HepG2 (cell line): Measurements from ENCODE around the gene SYTL5. TPM values are rescaled to one million over a fixed set of nuclear protein-coding genes. Genes with fewer than 3 reads are reported as not detected.

Experiments used
- ATAC-seq: fragments of 200-7000 bp; cut with Tn5 transposase; 3 replicates; pipeline ENCODE4 v1.9.1; 2020; ENCODE audit warnings: mild to moderate bottlenecking, moderate library complexity
- BruUV-seq: library from RNA; stranded (reverse); fragments of 400-500 nt; replicated peaks from 2 replicates; lab custom pipeline; 2021; lab: Mats Ljungman, UMichigan
- CTCF ChIA-PET: fragments of 300-600 bp; formaldehyde crosslinking; extraction: SDS; loops from one replicate; lab custom pipeline; 2021; ENCODE audit warnings: low total read pairs, inconsistent platforms, low intra/inter-chr PET ratio; lab: Yijun Ruan, JAX
- POLR2A ChIA-PET: fragments of 350-600 bp; sonication (Branson Sonifier 250); formaldehyde crosslinking; loops from one replicate; lab custom pipeline; 2020; ENCODE audit warnings: antibody characterized with exemption, inconsistent platforms; lab: Yijun Ruan, JAX
- DNase-seq: peaks from one replicate; pipeline ENCODE4 v3.0.0-alpha.2; 2015; ENCODE audit warnings: low spot score
- FAIRE-seq: peaks from 3 replicates; lab custom pipeline; 2011; peaks lifted over from hg19 to GRCh38; lab: Jason Lieb, UNC
- H2AFZ ChIP-seq: one replicate; pipeline ENCODE4 v1.6.1; 2011; ENCODE audit warnings: low read length, inconsistent platforms
- H3K27ac ChIP-seq: fragments of 300-600 bp; 3 replicates; pipeline ENCODE4 v1.8.0; 2011; ENCODE audit warnings: mixed run types, mild to moderate bottlenecking, mixed read lengths, low read length, inconsistent platforms; ENCODE audit not compliant: insufficient read depth; ENCODE audit errors: extremely low read length
- H3K27me3 ChIP-seq, 2 experiments: fragments of 200-600 bp in 1 of 2; 2 replicates in 1 of 2; 3 replicates in 1 of 2; pipeline versions ENCODE4 v1.6.0 to v1.8.0; 2011; ENCODE audit warnings: low read length in 2 of 2, mild to moderate bottlenecking in 2 of 2, moderate library complexity in 2 of 2, inconsistent platforms in 1 of 2; ENCODE audit not compliant: insufficient read depth in 2 of 2, control insufficient read depth in 1 of 2
- H3K36me3 ChIP-seq, 2 experiments: fragments of 200-600 bp in 1 of 2; replicated peaks in 1 of 2; 2 replicates in 1 of 2; 3 replicates in 1 of 2; pipeline versions ENCODE4 v1.5.1 to v1.8.0; 2011; ENCODE audit warnings: low read length in 2 of 2, inconsistent platforms in 1 of 2; ENCODE audit not compliant: insufficient read depth in 2 of 2, control insufficient read depth in 1 of 2
- H3K4me1 ChIP-seq: 2 replicates; pipeline ENCODE4 v1.5.1; 2012; ENCODE audit warnings: low read length, inconsistent platforms; ENCODE audit not compliant: insufficient read depth
- H3K4me2 ChIP-seq: 2 replicates; pipeline ENCODE4 v1.6.0; 2011; ENCODE audit warnings: low read depth, low read length, inconsistent platforms
- H3K4me3 ChIP-seq, 3 experiments: fragments of 200-600 bp in 1 of 3; sonication (generic), shearing (Covaris generic) in 1 of 3; replicated peaks in 1 of 3; 2 replicates each; pipeline ENCODE4 v1.5.1; 2011 to 2016; ENCODE audit warnings: low read length in 3 of 3, inconsistent platforms in 2 of 3, low read depth in 2 of 3, mild to moderate bottlenecking in 2 of 3, control low read depth in 1 of 3, mixed read lengths in 1 of 3; ENCODE audit not compliant: insufficient read depth in 1 of 3
- H3K79me2 ChIP-seq: one replicate; pipeline ENCODE4 v1.6.1; 2011; ENCODE audit warnings: low read length, inconsistent platforms; ENCODE audit not compliant: insufficient read depth
- H3K9ac ChIP-seq: 2 replicates; pipeline ENCODE4 v1.6.0; 2011; ENCODE audit warnings: mild to moderate bottlenecking, low read depth, low read length, inconsistent platforms; ENCODE audit not compliant: insufficient read depth
- H3K9me3 ChIP-seq: 2 replicates; pipeline ENCODE4 v1.5.1; 2012; ENCODE audit warnings: mild to moderate bottlenecking, low read length
- H4K20me1 ChIP-seq: 2 replicates; pipeline ENCODE4 v1.6.0; 2011; ENCODE audit warnings: inconsistent platforms, mild to moderate bottlenecking, low read length, moderate library complexity; ENCODE audit not compliant: insufficient read depth
- ERF ChIP-seq: IDR thresholded peaks from 2 replicates; pipeline ENCODE4 v1.6.1; 2018; ENCODE audit warnings: missing biosample characterization, missing genetic modification reagents
- HNRNPK ChIP-seq: fragments of 200-400 bp; formaldehyde crosslinking; IDR thresholded peaks from 2 replicates; pipeline ENCODE4 v1.6.1; 2018; ENCODE audit warnings: low read length, low read depth, moderate library complexity, mild to moderate bottlenecking; ENCODE audit not compliant: poor library complexity, severe bottlenecking
- KAT2B ChIP-seq: fragments of 150-350 bp; IDR thresholded peaks from 2 replicates; pipeline ENCODE4 v1.6.1; 2014; ENCODE audit warnings: low read depth, low read length, borderline replicate concordance
- ONECUT2 ChIP-seq: sonication (generic); formaldehyde crosslinking; IDR thresholded peaks from 2 replicates; pipeline ENCODE4 v1.4.0; 2020; ENCODE audit warnings: missing genetic modification reagents
- ZBTB7B ChIP-seq: sonication (generic); formaldehyde crosslinking; IDR thresholded peaks from 2 replicates; pipeline ENCODE4 v1.4.0; 2020; ENCODE audit warnings: missing genetic modification reagents
- ZNF678 ChIP-seq: sonication (generic); formaldehyde crosslinking; IDR thresholded peaks from 2 replicates; pipeline ENCODE4 v1.4.0; 2020; ENCODE audit warnings: mild to moderate bottlenecking, missing genetic modification reagents
- in situ Hi-C: cut with HindIII; loops from 2 replicates; pipeline ENCODE4 v1.10.0; 2017; ENCODE audit warnings: low pct_unique_long_range_greater_than_20kb; ENCODE audit not compliant: extremely low pct_ligation_motif_present
- intact Hi-C: fragments of 100-400 bp; cut with micrococcal nuclease; formaldehyde crosslinking; loops from one replicate; pipeline ENCODE4 v1.10.0; 2022; ENCODE audit not compliant: unreplicated experiment
- polyA plus RNA-seq, 8 experiments: library from polyadenylated mRNA; depleted of rRNA in 3 of 8; stranded (reverse) in 7 of 8; unstranded in 1 of 8; fragments of >200 nt; fragmentation: Illumina TruSeq in 4 of 8; extraction: Trizol in 4 of 8; gene quantifications; 2 replicates each; pipeline versions ENCODE4 v1.2.1 to v1.2.3, GENCODE V29; 2011 to 2016; ENCODE audit warnings: low read depth in 4 of 8, missing spikeins in 1 of 8, mixed read lengths in 1 of 8; ENCODE audit not compliant: insufficient read depth in 1 of 8
- total RNA-seq, 5 experiments: library from RNA; depleted of rRNA; stranded (reverse); fragments of >200 nt; fragmentation: Illumina TruSeq; extraction: Trizol; gene quantifications; 2 replicates each; pipeline ENCODE4 v1.2.3, GENCODE V29; 2016; ENCODE audit warnings: low read depth in 1 of 5
- TF ChIP-seq, protein P1 (sequence below): sonication (generic); formaldehyde crosslinking; IDR thresholded peaks from 2 replicates; pipeline ENCODE4 v1.4.0; 2020; ENCODE audit warnings: missing genetic modification reagents, borderline replicate concordance
- TF ChIP-seq, protein P2 (sequence below): IDR thresholded peaks from 2 replicates; pipeline ENCODE4 v1.6.1; 2016; ENCODE audit warnings: missing compliant biosample characterization, missing genetic modification reagents, borderline replicate concordance
- TF ChIP-seq, protein P3 (sequence below): sonication (generic); formaldehyde crosslinking; IDR thresholded peaks from 2 replicates; pipeline ENCODE4 v1.5.1; 2020; ENCODE audit warnings: mild to moderate bottlenecking, moderate library complexity, missing genetic modification reagents
- TF ChIP-seq, protein P4 (sequence below): sonication (generic); formaldehyde crosslinking; IDR thresholded peaks from 2 replicates; pipeline ENCODE4 v1.5.0; 2020; ENCODE audit warnings: mild to moderate bottlenecking, low read depth, missing genetic modification reagents, borderline replicate concordance
- TF ChIP-seq, protein P5 (sequence below): sonication (generic); formaldehyde crosslinking; IDR thresholded peaks from 2 replicates; pipeline ENCODE4 v1.5.0; 2020; ENCODE audit warnings: missing genetic modification reagents
- TF ChIP-seq, protein P6 (sequence below): sonication (generic); formaldehyde crosslinking; IDR thresholded peaks from 2 replicates; pipeline ENCODE4 v1.4.0; 2020; ENCODE audit warnings: mild to moderate bottlenecking, missing genetic modification reagents

Gene SYTL5
- total and polyA plus RNA-seq, 2 of the 13 experiments (the other 11 are each of a cell fraction or from before 2014, with no cell fraction given): not detected

DNA sequence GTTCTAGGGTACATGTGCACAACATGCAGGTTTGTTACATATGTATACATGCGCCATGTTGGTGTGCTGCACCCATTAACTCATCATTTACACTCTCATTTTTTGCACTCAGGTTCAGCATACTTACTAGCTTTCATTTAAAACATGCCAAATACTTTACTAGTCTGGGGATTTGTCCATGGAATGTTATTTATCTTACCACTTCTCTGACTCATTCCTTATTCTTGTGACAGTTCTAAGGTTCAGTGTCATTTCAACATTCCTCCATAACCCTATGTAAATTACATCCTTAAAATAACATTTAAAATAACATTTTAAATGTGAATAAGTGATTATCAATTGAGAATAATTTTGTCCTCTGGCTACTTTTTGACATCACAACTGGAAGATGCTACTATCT is 19.5 kb upstream of the SYTL5 start (continued):
- TF ChIP-seq, protein P1, sequence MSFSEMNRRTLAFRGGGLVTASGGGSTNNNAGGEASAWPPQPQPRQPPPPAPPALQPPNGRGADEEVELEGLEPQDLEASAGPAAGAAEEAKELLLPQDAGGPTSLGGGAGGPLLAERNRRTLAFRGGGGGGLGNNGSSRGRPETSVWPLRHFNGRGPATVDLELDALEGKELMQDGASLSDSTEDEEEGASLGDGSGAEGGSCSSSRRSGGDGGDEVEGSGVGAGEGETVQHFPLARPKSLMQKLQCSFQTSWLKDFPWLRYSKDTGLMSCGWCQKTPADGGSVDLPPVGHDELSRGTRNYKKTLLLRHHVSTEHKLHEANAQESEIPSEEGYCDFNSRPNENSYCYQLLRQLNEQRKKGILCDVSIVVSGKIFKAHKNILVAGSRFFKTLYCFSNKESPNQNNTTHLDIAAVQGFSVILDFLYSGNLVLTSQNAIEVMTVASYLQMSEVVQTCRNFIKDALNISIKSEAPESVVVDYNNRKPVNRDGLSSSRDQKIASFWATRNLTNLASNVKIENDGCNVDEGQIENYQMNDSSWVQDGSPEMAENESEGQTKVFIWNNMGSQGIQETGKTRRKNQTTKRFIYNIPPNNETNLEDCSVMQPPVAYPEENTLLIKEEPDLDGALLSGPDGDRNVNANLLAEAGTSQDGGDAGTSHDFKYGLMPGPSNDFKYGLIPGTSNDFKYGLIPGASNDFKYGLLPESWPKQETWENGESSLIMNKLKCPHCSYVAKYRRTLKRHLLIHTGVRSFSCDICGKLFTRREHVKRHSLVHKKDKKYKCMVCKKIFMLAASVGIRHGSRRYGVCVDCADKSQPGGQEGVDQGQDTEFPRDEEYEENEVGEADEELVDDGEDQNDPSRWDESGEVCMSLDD (CRISPR knock-in tag): no peak
- TF ChIP-seq ERF (CRISPR knock-in tag): no peak
- TF ChIP-seq, protein P2, sequence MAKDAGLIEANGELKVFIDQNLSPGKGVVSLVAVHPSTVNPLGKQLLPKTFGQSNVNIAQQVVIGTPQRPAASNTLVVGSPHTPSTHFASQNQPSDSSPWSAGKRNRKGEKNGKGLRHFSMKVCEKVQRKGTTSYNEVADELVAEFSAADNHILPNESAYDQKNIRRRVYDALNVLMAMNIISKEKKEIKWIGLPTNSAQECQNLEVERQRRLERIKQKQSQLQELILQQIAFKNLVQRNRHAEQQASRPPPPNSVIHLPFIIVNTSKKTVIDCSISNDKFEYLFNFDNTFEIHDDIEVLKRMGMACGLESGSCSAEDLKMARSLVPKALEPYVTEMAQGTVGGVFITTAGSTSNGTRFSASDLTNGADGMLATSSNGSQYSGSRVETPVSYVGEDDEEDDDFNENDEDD (CRISPR knock-in tag): no peak

DNA sequence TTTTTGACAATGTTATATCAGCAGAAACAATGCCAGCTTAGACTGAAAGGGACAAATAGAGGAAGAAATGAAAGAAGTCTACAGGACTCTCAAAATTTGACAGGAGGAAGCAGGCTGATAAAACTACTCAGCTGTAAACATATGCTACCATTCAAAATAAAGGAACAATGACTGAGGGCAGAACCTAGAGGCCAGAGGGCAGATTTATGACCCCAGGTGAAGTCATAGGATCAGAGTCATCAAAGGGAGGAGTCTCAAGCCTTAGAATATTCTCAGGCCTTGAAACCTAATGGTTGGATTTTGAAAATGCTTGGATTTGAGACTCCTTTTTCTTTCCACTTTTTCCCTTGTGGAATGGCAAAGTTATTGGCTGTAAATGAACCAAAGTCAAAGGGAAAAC is 17.0 kb upstream of the SYTL5 start:
- ChIA-PET CTCF (no interaction called here), POLR2A (no interaction called here)
- H3K4me1 ChIP-seq: peaks cover 12% of the 10 kb centered on the region; the same call in 1 of the 2 replicates
- no peak overlapping the region for H3K4me2 ChIP-seq
- H3K27me3 ChIP-seq: no peaks in the 10 kb centered on the region
- H3K79me2 ChIP-seq: no peaks in the 10 kb centered on the region
- no peak overlapping the region for H3K4me3 ChIP-seq
- no TSS peak for BruUV-seq
- ATAC-seq: no peak
- in situ Hi-C loops (no loop called here), intact Hi-C loops (no loop called here)
- no peak for DNase-seq
- H2AFZ ChIP-seq: no peak overlapping the region
- H3K9ac ChIP-seq: no peak overlapping the region
- H3K9me3 ChIP-seq: no peaks in the 10 kb centered on the region
- no peak overlapping the region for H3K27ac ChIP-seq
- no peaks in the 10 kb centered on the region for H4K20me1 ChIP-seq
- FAIRE-seq: no peak
- H3K36me3 ChIP-seq: no peaks in the 10 kb centered on the region
- no peak for TF ChIP-seq ONECUT2 (CRISPR knock-in tag)
- TF ChIP-seq, protein P3, sequence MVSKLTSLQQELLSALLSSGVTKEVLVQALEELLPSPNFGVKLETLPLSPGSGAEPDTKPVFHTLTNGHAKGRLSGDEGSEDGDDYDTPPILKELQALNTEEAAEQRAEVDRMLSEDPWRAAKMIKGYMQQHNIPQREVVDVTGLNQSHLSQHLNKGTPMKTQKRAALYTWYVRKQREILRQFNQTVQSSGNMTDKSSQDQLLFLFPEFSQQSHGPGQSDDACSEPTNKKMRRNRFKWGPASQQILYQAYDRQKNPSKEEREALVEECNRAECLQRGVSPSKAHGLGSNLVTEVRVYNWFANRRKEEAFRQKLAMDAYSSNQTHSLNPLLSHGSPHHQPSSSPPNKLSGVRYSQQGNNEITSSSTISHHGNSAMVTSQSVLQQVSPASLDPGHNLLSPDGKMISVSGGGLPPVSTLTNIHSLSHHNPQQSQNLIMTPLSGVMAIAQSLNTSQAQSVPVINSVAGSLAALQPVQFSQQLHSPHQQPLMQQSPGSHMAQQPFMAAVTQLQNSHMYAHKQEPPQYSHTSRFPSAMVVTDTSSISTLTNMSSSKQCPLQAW: no peak
- TF ChIP-seq HNRNPK: no peak
- TF ChIP-seq, protein P4, sequence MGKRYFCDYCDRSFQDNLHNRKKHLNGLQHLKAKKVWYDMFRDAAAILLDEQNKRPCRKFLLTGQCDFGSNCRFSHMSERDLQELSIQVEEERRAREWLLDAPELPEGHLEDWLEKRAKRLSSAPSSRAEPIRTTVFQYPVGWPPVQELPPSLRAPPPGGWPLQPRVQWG: no peak
- no peak for TF ChIP-seq ZBTB7B (CRISPR knock-in tag)
- TF ChIP-seq KAT2B: no peak
- no peak for TF ChIP-seq ZNF678 (CRISPR knock-in tag)
- TF ChIP-seq, protein P5, sequence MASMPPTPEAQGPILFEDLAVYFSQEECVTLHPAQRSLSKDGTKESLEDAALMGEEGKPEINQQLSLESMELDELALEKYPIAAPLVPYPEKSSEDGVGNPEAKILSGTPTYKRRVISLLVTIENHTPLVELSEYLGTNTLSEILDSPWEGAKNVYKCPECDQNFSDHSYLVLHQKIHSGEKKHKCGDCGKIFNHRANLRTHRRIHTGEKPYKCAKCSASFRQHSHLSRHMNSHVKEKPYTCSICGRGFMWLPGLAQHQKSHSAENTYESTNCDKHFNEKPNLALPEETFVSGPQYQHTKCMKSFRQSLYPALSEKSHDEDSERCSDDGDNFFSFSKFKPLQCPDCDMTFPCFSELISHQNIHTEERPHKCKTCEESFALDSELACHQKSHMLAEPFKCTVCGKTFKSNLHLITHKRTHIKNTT (CRISPR knock-in tag): no peak
- TF ChIP-seq, protein P6, sequence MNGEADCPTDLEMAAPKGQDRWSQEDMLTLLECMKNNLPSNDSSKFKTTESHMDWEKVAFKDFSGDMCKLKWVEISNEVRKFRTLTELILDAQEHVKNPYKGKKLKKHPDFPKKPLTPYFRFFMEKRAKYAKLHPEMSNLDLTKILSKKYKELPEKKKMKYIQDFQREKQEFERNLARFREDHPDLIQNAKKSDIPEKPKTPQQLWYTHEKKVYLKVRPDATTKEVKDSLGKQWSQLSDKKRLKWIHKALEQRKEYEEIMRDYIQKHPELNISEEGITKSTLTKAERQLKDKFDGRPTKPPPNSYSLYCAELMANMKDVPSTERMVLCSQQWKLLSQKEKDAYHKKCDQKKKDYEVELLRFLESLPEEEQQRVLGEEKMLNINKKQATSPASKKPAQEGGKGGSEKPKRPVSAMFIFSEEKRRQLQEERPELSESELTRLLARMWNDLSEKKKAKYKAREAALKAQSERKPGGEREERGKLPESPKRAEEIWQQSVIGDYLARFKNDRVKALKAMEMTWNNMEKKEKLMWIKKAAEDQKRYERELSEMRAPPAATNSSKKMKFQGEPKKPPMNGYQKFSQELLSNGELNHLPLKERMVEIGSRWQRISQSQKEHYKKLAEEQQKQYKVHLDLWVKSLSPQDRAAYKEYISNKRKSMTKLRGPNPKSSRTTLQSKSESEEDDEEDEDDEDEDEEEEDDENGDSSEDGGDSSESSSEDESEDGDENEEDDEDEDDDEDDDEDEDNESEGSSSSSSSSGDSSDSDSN (CRISPR knock-in tag): no peak
